ENCODE data around the gene KRT13. TPM values are rescaled to one million over a fixed set of nuclear protein-coding genes. Genes with fewer than 3 reads are reported as not detected.

The KRT13 gene
- total and polyA plus RNA-seq, 9 of the 15 experiments (the other 6 are each of a cell fraction or from before 2014, with no cell fraction given): 0.11 to 1.1 (median 0.24) TPM; not detected in 3

DNA sequence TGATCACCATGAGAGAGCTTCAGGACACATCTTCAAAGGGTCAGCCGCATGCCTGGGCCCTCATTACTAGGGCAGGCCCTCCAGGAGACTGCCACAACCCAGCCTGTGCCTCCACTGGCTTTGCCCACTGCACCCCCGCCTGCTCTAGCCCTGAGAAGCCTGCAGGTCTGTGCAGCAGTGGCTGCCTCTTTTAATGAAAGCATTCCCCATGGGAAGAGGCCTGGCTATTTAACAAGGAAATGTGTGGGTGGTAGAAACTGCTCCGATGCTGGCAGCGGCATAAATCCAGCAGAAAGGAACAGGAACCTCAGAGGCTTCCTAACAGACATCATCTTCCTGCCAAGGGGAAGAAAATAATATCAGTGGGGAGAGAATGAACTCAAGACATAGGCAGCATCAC is 37.9 kb downstream of the KRT13 start:
- no TSS peak for BruUV-seq (replicated peaks)
- no peaks in the 10 kb centered on the region for H3K36me3 ChIP-seq (ENCODE audit: control insufficient read depth, insufficient read depth, low read length)
- in situ Hi-C loops (cut with MboI) (no loop called here), intact Hi-C loops (cut with micrococcal nuclease) (no loop called here)
- CTCF ChIA-PET (ENCODE audit: low intra/inter-chr PET ratio): no interaction called here
- FAIRE-seq: no peak
- POLR2A ChIA-PET: no interaction called here
- H3K27ac ChIP-seq (ENCODE audit: extremely low read depth, low read depth, low read length): no peak overlapping the region
- no peak overlapping the region for H3K4me2 ChIP-seq (ENCODE audit: insufficient read depth, low read length)
- WGBS (ENCODE audit: insufficient coverage, low coverage, missing lambda C conversion rate): 0% methylated on average over 4 of the region's 4 CpGs
- H3K27me3 ChIP-seq (ENCODE audit: control insufficient read depth in 2 of 2, insufficient read depth in 2 of 2, low read length in 2 of 2): peaks cover 31 to 55% of the 10 kb centered on the region in 2 experiments
- no peak overlapping the region for H3K4me3 ChIP-seq
- no peak overlapping the region for H3K9ac ChIP-seq (ENCODE audit: insufficient read depth in 1 of 2, low read depth in 2 of 2, low read length in 2 of 2)
- no peaks in the 10 kb centered on the region for H3K9me3 ChIP-seq (replicated peaks; ENCODE audit: control insufficient read depth, insufficient read depth, low read depth, low read length)
- no peak overlapping the region for H2AFZ ChIP-seq (ENCODE audit: low read depth, low read length)
- no peaks in the 10 kb centered on the region for H4K20me1 ChIP-seq (replicated peaks; ENCODE audit: control insufficient read depth, insufficient read depth, low read length)
- 0 out of 5 replicates have a peak, but pooled peaks cover 0 to 2% of the 10 kb centered on the region in 2 experiments for H3K4me1 ChIP-seq (replicated peaks in 1 of 2; ENCODE audit: control insufficient read depth in 2 of 2, insufficient read depth in 2 of 2, low read length in 2 of 2)
- H3K9me1 ChIP-seq (ENCODE audit: control insufficient read depth, insufficient read depth, low read length): no peaks in the 10 kb centered on the region
- no peaks in the 10 kb centered on the region for H3K79me2 ChIP-seq (ENCODE audit: control insufficient read depth, insufficient read depth, low read length)
- TF ChIP-seq NUFIP1 (IDR thresholded peaks at IDR 0.05; ENCODE audit: partially characterized antibody) (no peak), TCF7 (IDR thresholded peaks at IDR 0.05; ENCODE audit: borderline replicate concordance) (no peak), RBM39 (optimal IDR thresholded peaks at IDR 0.05; ENCODE audit: low read depth, low read length) (no peak), TRIM25 (IDR thresholded peaks at IDR 0.05; ENCODE audit: borderline replicate concordance) (no peak), ZNF584 (CRISPR knock-in tag; IDR thresholded peaks at IDR 0.05; ENCODE audit: low read depth) (no peak), ZNF717 (CRISPR knock-in tag; IDR thresholded peaks at IDR 0.05) (no peak), ZNF165 (CRISPR knock-in tag; IDR thresholded peaks at IDR 0.05; ENCODE audit: borderline replicate concordance) (no peak)
- TF ChIP-seq, protein P1, sequence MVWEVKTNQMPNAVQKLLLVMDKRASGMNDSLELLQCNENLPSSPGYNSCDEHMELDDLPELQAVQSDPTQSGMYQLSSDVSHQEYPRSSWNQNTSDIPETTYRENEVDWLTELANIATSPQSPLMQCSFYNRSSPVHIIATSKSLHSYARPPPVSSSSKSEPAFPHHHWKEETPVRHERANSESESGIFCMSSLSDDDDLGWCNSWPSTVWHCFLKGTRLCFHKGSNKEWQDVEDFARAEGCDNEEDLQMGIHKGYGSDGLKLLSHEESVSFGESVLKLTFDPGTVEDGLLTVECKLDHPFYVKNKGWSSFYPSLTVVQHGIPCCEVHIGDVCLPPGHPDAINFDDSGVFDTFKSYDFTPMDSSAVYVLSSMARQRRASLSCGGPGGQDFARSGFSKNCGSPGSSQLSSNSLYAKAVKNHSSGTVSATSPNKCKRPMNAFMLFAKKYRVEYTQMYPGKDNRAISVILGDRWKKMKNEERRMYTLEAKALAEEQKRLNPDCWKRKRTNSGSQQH (CRISPR knock-in tag; IDR thresholded peaks at IDR 0.05): no peak
- TF ChIP-seq, protein P2, sequence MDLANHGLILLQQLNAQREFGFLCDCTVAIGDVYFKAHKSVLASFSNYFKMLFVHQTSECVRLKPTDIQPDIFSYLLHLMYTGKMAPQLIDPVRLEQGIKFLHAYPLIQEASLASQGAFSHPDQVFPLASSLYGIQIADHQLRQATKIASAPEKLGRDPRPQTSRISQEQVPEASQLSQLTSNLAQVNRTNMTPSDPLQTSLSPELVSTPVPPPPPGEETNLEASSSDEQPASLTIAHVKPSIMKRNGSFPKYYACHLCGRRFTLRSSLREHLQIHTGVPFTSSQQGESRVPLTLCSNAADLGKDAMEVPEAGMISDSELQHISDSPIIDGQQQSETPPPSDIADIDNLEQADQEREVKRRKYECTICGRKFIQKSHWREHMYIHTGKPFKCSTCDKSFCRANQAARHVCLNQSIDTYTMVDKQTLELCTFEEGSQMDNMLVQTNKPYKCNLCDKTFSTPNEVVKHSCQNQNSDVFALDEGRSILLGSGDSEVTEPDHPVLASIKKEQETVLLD (IDR thresholded peaks at IDR 0.05): no peak
- ATAC-seq: no peak
- no peak for DNase-seq (ENCODE audit: extremely low read depth in 1 of 4, low spot score in 3 of 4)
